HG03442 (cell line): ENCODE results near the gene XKR3.
"Not testable (repeated sequence)": the region's sequence is repeated elsewhere in the genome, so short reads cannot be mapped to it uniquely, and the experiment has no call there.

Experiments used
- ATAC-seq: cut with Tn5 transposase; IDR thresholded peaks from one replicate; pipeline ENCODE4 v1.9.1; 2021; ENCODE audit warnings: mild to moderate bottlenecking, moderate library complexity; ENCODE audit not compliant: unreplicated experiment

XKR3 gene

GRCh38 chr22:16806401-16806800, 18.8 kb downstream of the XKR3 start:
- ATAC-seq = no peak

GRCh38 chr22:16804882-16805281, 20.3 kb downstream of the XKR3 start:
- no peak for ATAC-seq

- no peak for ATAC-seq
Observed at GRCh38 chr22:16803255-16803917, 21.8 kb downstream of the XKR3 start.

GRCh38 chr22:16801571-16801970, 23.6 kb downstream of the XKR3 start:
- no peak for ATAC-seq

- no peak for ATAC-seq
Observed at GRCh38 chr22:16801088-16801487, 24.1 kb downstream of the XKR3 start.

- ATAC-seq = no peak
Observed at GRCh38 chr22:16800358-16800757, 24.9 kb downstream of the XKR3 start.

GRCh38 chr22:16795504-16795903, 29.7 kb downstream of the XKR3 start:
- ATAC-seq = not testable (repeated sequence)

- no peak for ATAC-seq
Observed at GRCh38 chr22:16793831-16794230, 31.4 kb downstream of the XKR3 start.

- no peak for ATAC-seq
Observed at GRCh38 chr22:16789860-16790493, 35.2 kb downstream of the XKR3 start.

- no peak for ATAC-seq
Observed at GRCh38 chr22:16783930-16784354, 41.3 kb downstream of the XKR3 start.

- no peak for ATAC-seq
Observed at GRCh38 chr22:16783453-16783852, 41.8 kb downstream of the XKR3 start.

GRCh38 chr22:16781764-16782329, 43.4 kb downstream of the XKR3 start:
- no peak for ATAC-seq

- no peak for ATAC-seq
Observed at GRCh38 chr22:16781074-16781763, 44.0 kb downstream of the XKR3 start.

GRCh38 chr22:16777284-16777924, 47.8 kb downstream of the XKR3 start:
- ATAC-seq = no peak

GRCh38 chr22:16776080-16776479, 49.1 kb downstream of the XKR3 start:
- ATAC-seq = no peak

GRCh38 chr22:16774911-16775500, 50.2 kb downstream of the XKR3 start:
- no peak for ATAC-seq

GRCh38 chr22:16771569-16771968, 53.6 kb downstream of the XKR3 start:
- not testable (repeated sequence) for ATAC-seq

- ATAC-seq = not testable (repeated sequence)
Observed at GRCh38 chr22:16767927-16768326, 57.3 kb downstream of the XKR3 start.

- not testable (repeated sequence) for ATAC-seq
Observed at GRCh38 chr22:16762224-16762623, 63.0 kb downstream of the XKR3 start.

- ATAC-seq = not testable (repeated sequence)
Observed at GRCh38 chr22:16760416-16760815, 64.8 kb downstream of the XKR3 start.

GRCh38 chr22:16749282-16749681, 75.9 kb downstream of the XKR3 start:
- not testable (repeated sequence) for ATAC-seq
